NCI-H748 (cell line): ENCODE measurements around the gene DACH1.
"Not testable (repeated sequence)": the region's sequence is repeated elsewhere in the genome, so short reads cannot be mapped to it uniquely, and the experiment has no call there.

Experiments used
- DNase-seq: peaks from one replicate; lab custom pipeline; 2025; ENCODE audit not compliant: unreplicated experiment; lab: John Stamatoyannopoulos, UW

Gene DACH1

GRCh38 chr13:71785361-71785760 lies 81.6 kb downstream of the DACH1 start:
- DNase-seq = no peak

- DNase-seq = no peak
These were observed 86.5 kb downstream of the DACH1 start for GRCh38 chr13:71780546-71780945.

DNA sequence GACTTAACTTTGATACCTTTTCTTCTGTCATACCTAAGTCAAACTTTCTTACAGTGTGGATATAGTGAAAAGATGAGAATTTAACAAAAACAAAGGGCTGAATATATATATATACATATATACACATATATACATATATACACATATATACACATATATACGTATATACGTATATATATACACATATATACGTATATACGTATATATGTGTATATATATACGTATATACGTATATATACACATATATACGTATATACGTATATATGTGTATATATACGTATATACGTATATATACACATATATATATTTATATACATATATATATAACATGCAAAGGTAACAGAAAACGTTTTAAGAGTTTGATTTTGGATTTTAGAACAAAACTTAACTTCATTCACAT lies 88.0 kb downstream of the DACH1 start:
- DNase-seq = not testable (repeated sequence)

- DNase-seq = no peak
These were observed 91.0 kb downstream of the DACH1 start for GRCh38 chr13:71775966-71776365.

DNA sequence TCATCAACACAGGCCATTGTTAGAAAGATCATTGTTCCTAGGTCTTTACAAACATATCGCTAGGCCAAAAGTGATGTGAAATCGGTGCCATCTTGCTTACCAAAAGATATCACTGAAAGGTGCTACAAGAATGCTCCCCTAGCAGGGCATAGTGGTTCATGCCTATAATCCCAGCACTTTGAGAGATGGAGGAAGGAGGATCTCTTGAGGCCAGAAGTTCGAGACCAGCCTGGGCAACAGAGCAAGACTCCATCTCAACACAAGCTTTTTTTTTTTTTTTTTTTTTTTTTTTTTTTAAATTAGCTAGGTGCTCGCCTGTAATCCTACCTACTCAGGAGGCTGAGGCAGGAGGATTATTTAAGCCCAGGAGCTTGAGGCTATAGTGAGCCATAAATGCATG lies 92.1 kb downstream of the DACH1 start:
- no peak for DNase-seq

DNA sequence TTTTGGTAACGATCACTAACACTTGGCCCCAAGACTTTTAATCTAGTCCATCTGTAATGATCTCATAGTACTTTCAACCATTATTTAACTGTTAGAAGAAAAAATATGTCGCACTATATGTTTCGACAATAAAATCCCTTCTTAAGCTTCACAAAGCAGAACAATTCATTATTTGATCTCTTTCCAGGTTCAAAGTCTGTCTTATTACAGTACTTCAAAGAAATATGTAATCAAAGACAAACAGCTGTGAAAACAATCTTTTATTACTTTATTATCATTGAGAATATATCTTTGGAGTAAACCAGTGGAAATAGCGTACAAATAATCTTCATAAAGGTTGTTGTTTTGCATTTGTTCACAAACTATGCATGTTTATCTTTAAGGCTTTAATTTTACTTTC lies 93.5 kb downstream of the DACH1 start:
- no peak for DNase-seq

GRCh38 chr13:71772361-71772760 lies 94.6 kb downstream of the DACH1 start:
- no peak for DNase-seq

- DNase-seq = no peak
These were observed 95.9 kb downstream of the DACH1 start for GRCh38 chr13:71771144-71771543.

GRCh38 chr13:71770710-71771109 lies 96.3 kb downstream of the DACH1 start:
- DNase-seq = no peak

- DNase-seq = no peak
These were observed 98.1 kb downstream of the DACH1 start for GRCh38 chr13:71768881-71769280.

- DNase-seq = peak; percentile 94
These were observed 107.1 kb downstream of the DACH1 start for GRCh38 chr13:71759651-71760511.

- peak; percentile 86 for DNase-seq
These were observed 108.2 kb downstream of the DACH1 start for GRCh38 chr13:71758828-71759227.

DNA sequence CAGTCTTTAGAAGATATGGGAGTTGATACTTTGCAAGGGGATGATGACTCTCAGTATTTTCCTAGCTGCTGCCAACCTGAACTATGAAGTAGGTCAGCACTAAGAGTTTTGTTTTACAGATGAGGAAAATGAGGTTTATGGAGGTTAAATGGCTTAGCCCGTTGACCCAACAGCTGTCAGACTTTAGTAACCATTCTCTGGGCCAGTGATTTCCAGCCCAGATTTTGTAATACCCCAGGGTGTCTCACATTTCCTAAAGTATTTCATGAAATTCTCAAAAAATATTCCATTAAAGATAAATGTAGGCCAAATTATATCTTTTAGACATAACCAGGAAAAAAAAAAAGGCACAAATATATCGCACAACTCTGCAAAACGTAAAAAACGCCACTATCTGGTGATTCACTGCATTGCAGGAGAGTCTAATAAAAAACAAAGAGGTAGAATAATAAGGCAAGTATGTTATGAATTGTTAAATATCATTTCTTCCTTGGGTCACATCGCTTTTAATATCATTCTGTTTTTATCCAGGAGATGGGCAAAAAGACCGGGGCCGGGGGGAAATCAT lies 112.5 kb downstream of the DACH1 start:
- DNase-seq = peak; percentile 5

- DNase-seq = peak; percentile 43
These were observed 114.1 kb downstream of the DACH1 start for GRCh38 chr13:71752775-71753513.

DNA sequence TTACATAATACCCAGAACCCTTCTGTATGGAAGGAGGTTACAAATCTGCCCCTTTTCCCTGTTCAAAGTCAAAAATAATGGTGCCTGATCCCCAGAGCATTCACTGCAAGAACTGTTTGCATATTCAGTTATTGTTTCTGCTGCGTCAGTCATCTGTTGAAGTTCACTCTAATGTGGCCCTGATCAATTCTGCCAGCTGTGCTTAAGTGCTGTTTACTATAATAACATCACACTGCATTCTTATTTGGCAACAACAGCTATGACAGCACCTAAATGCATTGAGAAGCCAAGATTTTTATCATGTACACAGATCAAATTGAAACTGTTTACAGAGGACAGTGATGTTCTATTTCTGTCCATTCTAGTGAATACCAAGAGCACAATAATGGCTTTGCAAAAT lies 115.9 kb downstream of the DACH1 start:
- DNase-seq = peak; percentile 98

DNA sequence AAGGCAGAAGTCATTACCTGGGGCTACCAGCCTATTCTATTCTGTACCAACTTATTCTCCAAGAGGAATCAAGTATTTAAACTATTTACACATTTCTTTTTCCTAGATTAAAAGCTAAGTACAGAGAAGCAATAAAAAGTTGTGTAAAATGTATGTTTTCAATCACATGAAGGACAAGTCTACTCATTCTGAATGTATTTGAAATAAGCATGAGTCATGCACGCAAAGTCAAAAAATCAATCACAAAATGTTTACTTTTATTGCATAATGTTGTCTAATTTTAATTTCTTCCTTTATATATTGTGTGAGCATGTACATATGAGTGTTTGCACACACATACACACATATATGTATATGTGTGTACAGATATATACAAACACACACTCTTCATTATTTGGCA lies 136.7 kb downstream of the DACH1 start:
- no peak for DNase-seq

GRCh38 chr13:71729441-71729840 lies 137.6 kb downstream of the DACH1 start:
- DNase-seq = no peak

GRCh38 chr13:71727662-71728061 lies 139.3 kb downstream of the DACH1 start:
- no peak for DNase-seq

- no peak for DNase-seq
These were observed 140.0 kb downstream of the DACH1 start for GRCh38 chr13:71727042-71727441.

DNA sequence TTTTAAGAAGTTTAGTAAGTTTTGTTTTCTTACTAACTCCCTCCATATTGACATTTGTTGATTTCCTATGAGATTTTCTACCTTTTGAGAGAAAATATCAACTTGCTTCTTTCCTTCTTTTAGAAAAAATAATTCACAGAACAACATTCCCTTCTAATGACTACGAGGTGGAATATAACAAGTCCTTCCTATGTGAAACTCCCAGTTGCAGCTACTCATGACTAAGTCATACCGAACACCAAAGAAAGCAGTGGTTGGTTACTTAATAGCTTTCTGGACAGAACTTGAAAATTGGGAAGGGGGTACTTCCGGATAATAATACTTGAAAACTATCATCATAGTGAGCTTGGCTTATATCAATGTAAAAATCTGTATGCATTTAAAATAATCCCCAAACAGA lies 144.8 kb downstream of the DACH1 start:
- no peak for DNase-seq

DNA sequence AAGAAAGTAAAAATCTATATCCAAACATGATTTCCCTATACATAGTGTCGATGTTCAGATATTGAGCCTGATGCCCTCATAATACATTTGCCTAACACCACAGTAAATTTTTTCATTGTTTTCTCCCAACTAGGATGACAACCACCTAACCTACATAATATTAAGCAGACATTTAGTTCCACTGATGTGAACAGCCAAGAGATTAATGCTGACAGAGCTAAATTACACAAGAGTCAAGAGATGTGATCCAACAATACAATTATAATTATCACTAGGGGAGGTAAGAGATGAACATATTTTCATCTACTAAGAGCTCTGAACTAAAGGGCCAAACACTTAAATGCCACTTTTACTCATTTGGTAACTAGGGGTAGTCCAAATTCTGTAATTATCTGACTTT lies 145.9 kb downstream of the DACH1 start:
- peak; percentile 67 for DNase-seq

- no peak for DNase-seq
These were observed 148.1 kb downstream of the DACH1 start for GRCh38 chr13:71718931-71719330.
